GM18511 (cell line): ENCODE measurements around the gene SIPA1L3.
"Not testable (repeated sequence)": the region's sequence is repeated elsewhere in the genome, so short reads cannot be mapped to it uniquely, and the experiment has no call there.

ENCODE experiments used
- ATAC-seq: cut with Tn5 transposase; IDR thresholded peaks from one replicate; pipeline ENCODE4 v1.9.1; 2021; ENCODE audit warnings: mild to moderate bottlenecking, moderate library complexity; ENCODE audit not compliant: unreplicated experiment

Gene SIPA1L3

GRCh38 chr19:37914908-37915307 lies 7.9 kb downstream of the SIPA1L3 start:
- ATAC-seq, result peak; percentile 70

DNA sequence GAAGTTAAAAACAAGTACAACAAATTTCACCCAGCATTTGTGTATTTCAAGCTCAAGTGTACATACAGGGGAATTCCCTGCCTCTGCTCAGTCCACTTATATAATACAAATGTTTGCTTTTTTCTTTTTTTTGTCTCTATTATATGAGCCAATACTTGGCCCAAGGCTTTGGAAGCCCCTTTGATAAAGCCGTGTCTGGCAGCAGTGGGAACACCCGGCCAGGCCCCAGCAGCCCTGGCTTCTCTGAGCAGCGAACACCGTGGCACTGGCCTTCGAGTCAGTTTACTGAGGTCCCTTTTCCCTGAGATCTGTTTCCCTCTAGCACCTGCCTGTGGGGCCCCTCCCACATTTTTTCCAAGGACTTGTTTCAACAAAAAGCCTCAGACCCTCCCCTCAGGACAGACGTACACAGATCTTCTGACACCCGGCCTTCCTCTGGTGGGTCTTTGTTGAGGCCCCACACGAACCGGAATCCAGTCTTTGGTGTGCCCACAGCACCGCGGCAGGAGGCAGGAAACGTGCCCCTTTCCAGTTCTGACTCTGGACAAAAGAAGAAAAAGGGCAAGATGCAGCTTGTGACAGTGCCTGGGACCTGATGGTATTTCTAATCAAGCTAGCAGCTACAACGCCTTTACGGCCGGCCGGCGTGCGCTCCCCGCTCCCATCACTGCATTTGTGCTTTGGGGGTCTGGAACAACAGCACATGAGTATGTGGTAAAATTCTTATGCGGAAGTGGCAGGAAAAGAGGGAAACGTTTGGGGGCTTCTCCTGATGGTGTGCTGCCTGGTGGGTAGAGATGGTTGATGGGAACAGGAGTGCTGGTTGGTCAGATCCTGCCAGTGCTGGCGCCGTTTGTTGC lies 13.8 kb downstream of the SIPA1L3 start:
- ATAC-seq, result no peak

DNA sequence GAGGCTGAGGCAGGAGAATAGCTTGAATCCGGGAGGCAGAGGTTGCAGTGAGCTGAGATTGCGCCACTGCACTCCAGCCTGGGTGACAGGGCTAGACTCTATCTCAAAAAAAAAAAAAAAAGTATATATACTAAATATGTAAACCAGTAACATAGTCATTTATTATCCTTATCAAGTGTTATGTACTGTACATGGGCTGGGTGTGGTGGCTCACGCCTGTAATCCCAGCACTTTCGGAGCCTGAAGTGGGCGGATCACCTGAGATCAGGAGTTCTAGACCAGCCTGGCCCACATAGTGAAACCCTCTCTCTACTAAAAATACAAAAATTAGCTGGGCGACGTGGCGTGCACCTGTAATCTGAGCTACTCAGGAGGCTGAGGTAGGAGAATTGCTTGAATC lies 17.6 kb downstream of the SIPA1L3 start:
- ATAC-seq, result not testable (repeated sequence)

GRCh38 chr19:37925212-37925611 lies 18.2 kb downstream of the SIPA1L3 start:
- no peak for ATAC-seq

DNA sequence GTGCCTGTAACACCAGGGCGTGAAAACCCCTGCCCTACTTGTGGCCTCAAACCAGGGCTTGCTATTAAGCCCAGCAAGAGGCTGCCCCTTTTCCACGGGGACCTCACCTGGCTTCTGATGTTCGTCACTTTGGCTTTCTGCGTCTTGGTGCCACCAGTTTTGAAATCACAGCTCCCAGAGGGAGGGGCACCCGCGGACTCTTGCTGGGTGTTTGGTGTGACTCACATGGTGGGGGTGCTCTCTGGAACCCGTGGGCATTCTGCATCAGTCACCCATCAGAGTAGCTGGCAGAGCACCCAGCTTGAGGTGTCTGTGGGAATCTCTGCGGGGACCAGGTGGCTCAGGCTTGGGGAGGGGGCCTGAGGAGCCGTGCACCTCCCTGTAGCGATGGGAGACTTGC lies 19.2 kb downstream of the SIPA1L3 start:
- no peak for ATAC-seq

GRCh38 chr19:37926711-37927110 lies 19.7 kb downstream of the SIPA1L3 start:
- ATAC-seq, result no peak

GRCh38 chr19:37928527-37929286 lies 21.7 kb downstream of the SIPA1L3 start:
- peak; percentile 66 for ATAC-seq

- no peak for ATAC-seq
Measured at GRCh38 chr19:37929355-37929923, 22.4 kb downstream of the SIPA1L3 start.

- no peak for ATAC-seq
Measured at GRCh38 chr19:37930416-37930815, 23.4 kb downstream of the SIPA1L3 start.

GRCh38 chr19:37931881-37932655 lies 25.1 kb downstream of the SIPA1L3 start:
- ATAC-seq, result peak; percentile 69

- no peak for ATAC-seq
Measured at GRCh38 chr19:37932985-37933936, 26.3 kb downstream of the SIPA1L3 start.

DNA sequence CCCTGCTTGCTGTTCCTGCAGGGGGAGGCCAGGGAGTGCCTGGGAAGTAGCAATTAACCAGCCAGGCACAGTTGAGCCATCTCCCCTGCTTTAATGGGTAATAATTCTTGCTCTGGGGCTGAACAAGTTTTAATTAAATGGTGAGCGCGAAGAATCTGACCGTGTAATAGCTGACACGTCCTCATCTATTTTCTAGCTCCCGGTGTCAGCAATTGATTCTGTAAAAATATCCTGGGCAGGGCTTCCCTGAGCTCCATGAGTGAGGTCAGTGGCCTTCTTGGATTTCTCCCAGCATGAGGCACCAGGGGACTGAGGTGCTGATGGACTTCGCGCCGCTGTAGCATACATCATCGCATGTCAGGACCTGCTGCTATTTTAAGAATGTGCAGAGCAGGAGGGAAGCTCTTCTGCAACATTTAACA lies 26.9 kb downstream of the SIPA1L3 start:
- no peak for ATAC-seq

- ATAC-seq, result no peak
Measured at GRCh38 chr19:37935341-37935740, 28.3 kb downstream of the SIPA1L3 start.

GRCh38 chr19:37936166-37936565 lies 29.2 kb downstream of the SIPA1L3 start:
- ATAC-seq, result no peak

DNA sequence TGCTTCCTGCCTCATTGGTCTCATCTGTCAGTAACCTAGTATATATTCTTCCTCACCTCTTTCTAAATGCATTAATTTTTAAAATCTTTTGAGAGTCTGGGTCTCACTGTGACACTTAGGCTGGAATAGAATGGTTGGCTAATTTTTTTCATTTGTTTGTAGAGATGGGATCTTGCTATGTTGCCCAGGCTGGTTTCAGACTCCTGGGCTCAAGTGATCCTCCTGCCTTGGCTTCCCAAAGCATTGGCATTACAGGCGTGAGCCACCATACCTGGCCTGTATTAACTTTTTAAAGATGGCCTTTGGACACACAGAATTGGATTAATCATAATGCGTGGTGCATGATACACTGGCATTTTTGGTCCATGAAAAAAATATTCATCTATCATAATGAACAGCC lies 29.9 kb downstream of the SIPA1L3 start:
- ATAC-seq, result no peak

DNA sequence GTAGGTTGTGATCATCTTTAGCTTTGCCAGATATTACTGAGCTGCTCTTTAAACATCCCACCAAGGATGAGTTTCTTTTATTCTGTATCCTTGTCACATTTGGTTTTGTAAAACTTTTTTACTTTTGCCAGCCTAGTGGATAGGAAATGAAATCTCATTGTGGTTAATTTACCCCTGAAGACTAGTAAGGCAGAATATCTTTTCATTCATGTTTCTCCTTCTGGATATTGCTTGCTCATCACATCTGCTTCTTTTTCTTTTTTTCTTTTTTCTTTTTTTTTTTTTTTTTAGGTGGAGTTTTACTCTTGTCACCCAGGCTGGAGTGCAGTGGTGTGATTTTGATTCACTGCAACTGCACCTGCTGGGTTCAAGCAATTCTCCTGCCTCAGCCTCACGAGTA lies 31.3 kb downstream of the SIPA1L3 start:
- ATAC-seq, result no peak

- no peak for ATAC-seq
Measured at GRCh38 chr19:37941782-37942515, 34.9 kb downstream of the SIPA1L3 start.

GRCh38 chr19:37942516-37942902 lies 35.5 kb downstream of the SIPA1L3 start:
- ATAC-seq, result no peak

DNA sequence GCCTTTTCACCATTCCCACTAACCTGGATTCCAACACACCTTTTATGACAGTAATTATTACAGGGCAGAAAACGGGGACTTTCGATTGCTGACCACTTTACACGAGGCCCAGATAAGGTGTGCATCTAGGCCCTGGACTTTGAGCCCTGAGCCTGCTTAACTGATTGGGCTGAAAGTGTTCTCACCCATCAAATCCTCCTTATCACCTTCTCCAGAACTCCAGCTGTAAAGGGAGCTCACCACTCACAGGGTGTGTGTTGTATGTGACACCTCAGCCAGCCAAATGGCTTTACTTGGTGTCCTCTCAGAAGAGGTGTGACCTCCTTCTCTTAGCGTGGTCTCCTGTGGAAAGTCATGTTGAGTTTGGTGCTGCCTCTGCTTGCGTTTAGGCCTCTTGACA lies 36.5 kb downstream of the SIPA1L3 start:
- ATAC-seq, result no peak
